K562 (cell line): ENCODE results near the gene AGRN. TPM values are rescaled to one million over a fixed set of nuclear protein-coding genes. Genes with fewer than 3 reads are reported as not detected.
A peak's percentile ranks its signal among the peaks of the same experiment; 100 is the strongest.

Experiments
- CHD4 ChIP-seq: fragments of 200-600 bp; sonication (generic); IDR thresholded peaks from 3 replicates; pipeline ENCODE4 v1.6.1; 2012; ENCODE audit warnings: low read depth, mild to moderate bottlenecking, mixed read lengths, low read length, inconsistent platforms; ENCODE audit not compliant: insufficient read depth, insufficient replicate concordance, poor library complexity, severe bottlenecking
- CREB3L1 ChIP-seq: fragments of 450-650 bp; IDR thresholded peaks from 2 replicates; pipeline ENCODE4 v1.6.1; 2014; ENCODE audit warnings: low read depth, mild to moderate bottlenecking, moderate library complexity, borderline replicate concordance
- HNRNPH1 ChIP-seq: fragments of 200-400 bp; formaldehyde crosslinking; optimal IDR thresholded peaks from 2 replicates; pipeline ENCODE3; 2017; ENCODE audit warnings: low read depth, mild to moderate bottlenecking, low read length, moderate library complexity
- IFI16 ChIP-seq: fragments of 250-450 bp; sonication (Bioruptor Pico); IDR thresholded peaks from 2 replicates; pipeline ENCODE4 v2.1.2; 2022; ENCODE audit warnings: mild to moderate bottlenecking, inconsistent platforms
- KAT2B ChIP-seq: IDR thresholded peaks from one replicate; pipeline ENCODE4 v1.6.1; 2012; ENCODE audit warnings: low read depth, mild to moderate bottlenecking, control low read depth, inconsistent platforms, low read length, moderate library complexity
- MTA3 ChIP-seq: fragments of 450-650 bp; formaldehyde crosslinking; IDR thresholded peaks from 2 replicates; pipeline ENCODE4 v1.6.1; 2017; ENCODE audit warnings: mild to moderate bottlenecking, borderline replicate concordance
- NFYB ChIP-seq: IDR thresholded peaks from 2 replicates; pipeline ENCODE4 v1.6.1; 2011; ENCODE audit warnings: mild to moderate bottlenecking, moderate library complexity; ENCODE audit not compliant: insufficient read length; ENCODE audit errors: extremely low read depth
- NONO ChIP-seq, 2 experiments: fragments of 200-400 bp in 1 of 2; fragments of 450-650 bp in 1 of 2; formaldehyde crosslinking in 1 of 2; IDR thresholded peaks; 2 replicates each; pipeline ENCODE4 v1.6.1; 2017; ENCODE audit warnings: low read depth in 2 of 2, mild to moderate bottlenecking in 2 of 2, moderate library complexity in 2 of 2, low read length in 1 of 2
- PBX2 ChIP-seq, 2 experiments: IDR thresholded peaks in 1 of 2; conservative IDR thresholded peaks in 1 of 2; 2 replicates each; pipeline ENCODE4 v1.6.1; 2016; ENCODE audit warnings: low read depth in 2 of 2, mild to moderate bottlenecking in 1 of 2, missing compliant biosample characterization in 1 of 2, missing genetic modification characterization in 1 of 2, moderate library complexity in 1 of 2
- POLR2AphosphoS5 ChIP-seq: IDR thresholded peaks from 2 replicates; pipeline ENCODE4 v1.6.1; 2011; ENCODE audit warnings: mild to moderate bottlenecking, low read depth, low read length, moderate library complexity; ENCODE audit not compliant: control insufficient read depth, insufficient read depth
- RBFOX2 ChIP-seq: fragments of 200-400 bp; formaldehyde crosslinking; IDR thresholded peaks from 2 replicates; pipeline ENCODE4 v1.6.1; 2017; ENCODE audit warnings: low read depth, mild to moderate bottlenecking, low read length, moderate library complexity
- SMARCA4 ChIP-seq: fragments of 450-650 bp; IDR thresholded peaks from 2 replicates; pipeline ENCODE4 v1.6.1; 2016
- SMARCB1 ChIP-seq: IDR thresholded peaks from 2 replicates; pipeline ENCODE4 v1.6.1; 2011; ENCODE audit warnings: improper control_type of control experiment, low read depth; ENCODE audit not compliant: insufficient read length
- TGIF2 ChIP-seq: sonication (generic); formaldehyde crosslinking; IDR thresholded peaks from 2 replicates; pipeline ENCODE4 v1.8.1; 2022; ENCODE audit warnings: mild to moderate bottlenecking, missing genetic modification reagents, moderate library complexity
- ZNF134 ChIP-seq: fragments of 250-450 bp; sonication (Bioruptor Pico); conservative IDR thresholded peaks from 2 replicates; pipeline ENCODE4 v1.4.0; 2020
- polyA plus RNA-seq, 8 experiments: library from polyadenylated mRNA; depleted of rRNA in 4 of 8; stranded (reverse) in 5 of 8; unstranded in 3 of 8; fragments of >200 nt; fragmentation: Nextera tagmentation in 2 of 8; fragmentation: Illumina TruSeq in 1 of 8; extraction: Ambion mirVana in 2 of 8; extraction: Trizol in 1 of 8; gene quantifications; 2 replicates each; pipeline versions ENCODE4 v1.2.1 to v1.2.3, GENCODE V29; 2011 to 2014; ENCODE audit warnings: inconsistent platforms in 1 of 8, missing spikeins in 1 of 8
- total RNA-seq, 7 experiments: library from RNA; depleted of rRNA in 6 of 7; stranded (reverse); fragments of >200 nt in 6 of 7; fragmentation: Illumina TruSeq in 2 of 7; extraction: Trizol in 2 of 7; gene quantifications; 2 replicates each; pipeline versions ENCODE4 v1.2.1 to v1.2.3, GENCODE V29; 2011 to 2021; ENCODE audit warnings: low replicate concordance in 1 of 7
- TF ChIP-seq, protein P1 (sequence below): IDR thresholded peaks from 2 replicates; pipeline ENCODE4 v1.6.1; 2016; ENCODE audit warnings: missing genetic modification characterization, missing compliant biosample characterization
- TF ChIP-seq, protein P2 (sequence below): fragments of 250-450 bp; sonication (Bioruptor Pico); IDR thresholded peaks from 2 replicates; pipeline ENCODE4 v1.5.0; 2021
- TF ChIP-seq, protein P3 (sequence below), 3 experiments: IDR thresholded peaks in 2 of 3; conservative IDR thresholded peaks in 1 of 3; 2 replicates each; pipeline ENCODE4 v1.5.1; 2011 to 2012; ENCODE audit warnings: low read length in 3 of 3, mild to moderate bottlenecking in 3 of 3, control low read depth in 2 of 3, improper control_type of control experiment in 1 of 3, inconsistent platforms in 1 of 3, low read depth in 1 of 3, mixed read lengths in 1 of 3, moderate library complexity in 1 of 3; ENCODE audit not compliant: insufficient read depth in 2 of 3

The AGRN gene
- total and polyA plus RNA-seq, 9 of the 15 experiments (the other 6 are each of a cell fraction or from before 2014, with no cell fraction given) = 0.04 to 111 (median 18.1) TPM

DNA sequence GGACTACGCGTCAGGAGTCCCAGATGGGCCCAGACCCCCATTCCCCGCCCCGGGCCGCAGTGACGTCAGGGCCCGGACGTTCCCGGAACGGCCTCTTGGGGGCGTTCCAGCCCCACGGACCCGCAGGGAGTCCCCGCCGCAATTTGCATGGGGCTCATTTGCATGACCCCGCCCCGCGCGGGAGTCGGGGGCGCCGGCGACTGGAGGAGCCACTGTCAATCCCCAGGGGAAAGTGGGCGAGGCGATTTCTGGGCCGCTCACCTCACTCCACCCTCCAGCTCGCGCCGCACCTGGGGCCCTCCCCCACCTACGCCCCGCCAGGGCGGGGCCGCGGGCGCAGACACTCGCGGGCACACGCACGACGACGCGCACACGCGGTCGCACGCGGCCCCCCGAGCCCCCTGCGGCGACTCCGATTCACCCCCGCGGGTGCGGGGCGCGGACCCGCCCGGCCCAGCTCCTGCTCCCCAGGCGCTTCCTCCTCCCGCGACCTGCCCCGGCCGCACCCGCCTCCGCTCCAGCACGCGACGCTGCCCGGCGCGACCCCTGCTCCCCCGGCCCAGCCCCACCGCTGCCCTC is 13.2 kb downstream of the AGRN start (continued):
- TF ChIP-seq, protein P1, sequence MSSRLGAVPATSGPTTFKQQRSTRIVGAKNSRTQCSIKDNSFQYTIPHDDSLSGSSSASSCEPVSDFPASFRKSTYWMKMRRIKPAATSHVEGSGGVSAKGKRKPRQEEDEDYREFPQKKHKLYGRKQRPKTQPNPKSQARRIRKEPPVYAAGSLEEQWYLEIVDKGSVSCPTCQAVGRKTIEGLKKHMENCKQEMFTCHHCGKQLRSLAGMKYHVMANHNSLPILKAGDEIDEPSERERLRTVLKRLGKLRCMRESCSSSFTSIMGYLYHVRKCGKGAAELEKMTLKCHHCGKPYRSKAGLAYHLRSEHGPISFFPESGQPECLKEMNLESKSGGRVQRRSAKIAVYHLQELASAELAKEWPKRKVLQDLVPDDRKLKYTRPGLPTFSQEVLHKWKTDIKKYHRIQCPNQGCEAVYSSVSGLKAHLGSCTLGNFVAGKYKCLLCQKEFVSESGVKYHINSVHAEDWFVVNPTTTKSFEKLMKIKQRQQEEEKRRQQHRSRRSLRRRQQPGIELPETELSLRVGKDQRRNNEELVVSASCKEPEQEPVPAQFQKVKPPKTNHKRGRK (tag) = no peak
- TF ChIP-seq IFI16 (CRISPR knock-in tag) (no peak), SMARCA4 (no peak), KAT2B (no peak), POLR2AphosphoS5 (no peak), CHD4 (no peak), NONO (IDR thresholded peaks at IDR 0.05; ENCODE audit: low read depth in 2 of 2, low read length in 1 of 2) (peak in 1 of 2 experiments; percentile 86; a peak in 2 of 4 replicates), TGIF2 (CRISPR knock-in tag) (peak; percentile 74; the same call in 1 of the 2 replicates), PBX2 (CRISPR knock-in tag; IDR thresholded peaks at IDR 0.05; ENCODE audit: low read depth) (peak; percentile 61), PBX2 (tag; conservative IDR thresholded peaks at IDR 0.05; ENCODE audit: low read depth) (peak; percentile 53; the same call in 1 of the 2 replicates), CREB3L1 (peak; percentile 33; the same call in 1 of the 2 replicates), ZNF134 (CRISPR knock-in tag) (no peak), RBFOX2 (peak; percentile 21; the same call in 1 of the 2 replicates), SMARCB1 (no peak), NFYB (peak; percentile 48), MTA3 (peak; percentile 70; the same call in 1 of the 2 replicates), HNRNPH1 (no peak)
- TF ChIP-seq, protein P2, sequence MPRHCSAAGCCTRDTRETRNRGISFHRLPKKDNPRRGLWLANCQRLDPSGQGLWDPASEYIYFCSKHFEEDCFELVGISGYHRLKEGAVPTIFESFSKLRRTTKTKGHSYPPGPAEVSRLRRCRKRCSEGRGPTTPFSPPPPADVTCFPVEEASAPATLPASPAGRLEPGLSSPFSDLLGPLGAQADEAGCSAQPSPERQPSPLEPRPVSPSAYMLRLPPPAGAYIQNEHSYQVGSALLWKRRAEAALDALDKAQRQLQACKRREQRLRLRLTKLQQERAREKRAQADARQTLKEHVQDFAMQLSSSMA = no peak
- TF ChIP-seq, protein P3, sequence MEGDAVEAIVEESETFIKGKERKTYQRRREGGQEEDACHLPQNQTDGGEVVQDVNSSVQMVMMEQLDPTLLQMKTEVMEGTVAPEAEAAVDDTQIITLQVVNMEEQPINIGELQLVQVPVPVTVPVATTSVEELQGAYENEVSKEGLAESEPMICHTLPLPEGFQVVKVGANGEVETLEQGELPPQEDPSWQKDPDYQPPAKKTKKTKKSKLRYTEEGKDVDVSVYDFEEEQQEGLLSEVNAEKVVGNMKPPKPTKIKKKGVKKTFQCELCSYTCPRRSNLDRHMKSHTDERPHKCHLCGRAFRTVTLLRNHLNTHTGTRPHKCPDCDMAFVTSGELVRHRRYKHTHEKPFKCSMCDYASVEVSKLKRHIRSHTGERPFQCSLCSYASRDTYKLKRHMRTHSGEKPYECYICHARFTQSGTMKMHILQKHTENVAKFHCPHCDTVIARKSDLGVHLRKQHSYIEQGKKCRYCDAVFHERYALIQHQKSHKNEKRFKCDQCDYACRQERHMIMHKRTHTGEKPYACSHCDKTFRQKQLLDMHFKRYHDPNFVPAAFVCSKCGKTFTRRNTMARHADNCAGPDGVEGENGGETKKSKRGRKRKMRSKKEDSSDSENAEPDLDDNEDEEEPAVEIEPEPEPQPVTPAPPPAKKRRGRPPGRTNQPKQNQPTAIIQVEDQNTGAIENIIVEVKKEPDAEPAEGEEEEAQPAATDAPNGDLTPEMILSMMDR (IDR thresholded peaks at IDR 0.05 in 2 of 3, conservative IDR thresholded peaks at IDR 0.05 in 1 of 3; ENCODE audit: insufficient read depth in 2 of 3, low read depth in 1 of 3, low read length in 3 of 3) = peak; percentile 85 to 93 (median 89)
